GM21367 (cell line): ENCODE data around the gene CTSA.

Experiments
- ATAC-seq: cut with Tn5 transposase; IDR thresholded peaks from one replicate; pipeline ENCODE4 v1.9.1; 2021; ENCODE audit not compliant: unreplicated experiment

The CTSA gene

DNA sequence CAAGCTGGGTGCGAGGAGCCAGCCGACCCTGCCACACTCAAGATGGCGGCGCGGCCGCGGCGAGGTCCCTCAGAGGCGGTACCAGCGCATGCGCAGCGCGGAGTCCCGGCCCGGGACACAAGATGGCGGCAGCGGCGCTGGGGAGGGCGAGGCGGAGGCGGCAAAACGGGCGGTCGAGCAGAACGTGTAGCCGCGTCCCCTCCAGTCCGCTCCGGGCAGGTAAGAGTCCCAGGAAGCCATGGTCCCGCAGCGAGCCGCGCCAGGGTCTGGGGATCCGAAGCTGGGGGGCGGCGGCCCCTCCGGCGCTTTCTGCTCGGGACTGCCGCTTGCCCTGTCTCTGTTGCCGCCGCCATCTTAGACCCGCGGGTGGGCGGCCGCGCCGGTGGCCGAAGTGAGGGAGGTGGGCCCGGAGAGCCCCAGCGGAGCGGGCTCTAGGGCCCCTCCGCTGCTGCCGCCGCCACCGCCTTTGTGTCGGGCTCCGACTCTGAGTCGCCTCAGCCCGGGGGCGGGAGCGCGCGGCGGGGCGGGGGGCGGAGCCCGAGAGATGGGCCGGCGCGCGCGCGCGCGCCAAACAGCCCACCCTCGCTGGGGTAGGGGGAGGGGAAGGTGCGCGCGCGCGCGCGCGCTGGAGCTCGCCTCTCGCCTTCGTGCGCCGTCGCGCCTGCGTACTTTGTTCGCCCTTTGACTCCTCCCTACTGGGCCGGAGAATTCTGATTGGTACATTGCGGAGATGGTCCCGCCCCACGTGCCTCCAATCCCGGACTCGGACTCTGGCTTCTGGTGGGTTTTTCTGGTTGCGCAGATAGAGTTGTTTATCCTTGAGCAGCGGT is 43.7 kb downstream of the CTSA start, which contains the start of gene PCIF1:
TSS of gene PCIF1 (plus strand) at position 98 of the 830 bp plus-strand sequence. CDS start 4,317 bp downstream, outside the sequence.
- peak; percentile 57 for ATAC-seq

DNA sequence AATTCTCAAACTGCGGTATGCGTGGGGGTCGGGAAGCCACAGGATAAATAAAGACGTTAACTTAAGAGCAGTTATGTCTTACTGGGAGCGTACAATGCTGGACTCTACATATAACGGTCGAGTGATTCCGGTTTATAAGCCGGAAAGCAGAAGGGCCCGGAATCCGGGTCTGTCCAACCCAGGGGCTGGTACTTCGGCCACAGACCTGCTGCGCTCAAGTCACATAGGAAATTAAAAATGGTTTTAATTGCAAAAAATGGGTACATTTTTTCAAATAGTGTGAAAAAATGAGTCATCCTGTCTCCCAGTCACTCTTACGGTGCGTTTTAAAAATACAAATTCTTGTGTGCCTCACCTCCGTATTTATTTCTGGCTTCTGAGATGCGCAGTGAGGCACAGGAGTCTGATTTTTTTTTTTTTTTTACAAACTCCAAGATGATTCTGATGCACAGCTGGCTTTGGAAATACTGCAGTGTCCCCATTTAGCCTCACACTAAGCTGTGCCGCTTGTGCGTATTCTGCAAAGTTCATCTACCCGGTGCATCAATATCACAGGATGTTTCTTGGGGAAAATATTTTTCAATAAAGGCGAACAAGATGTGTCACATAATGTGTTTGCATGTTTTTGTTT is 44.4 kb downstream of the CTSA start:
- no peak for ATAC-seq

DNA sequence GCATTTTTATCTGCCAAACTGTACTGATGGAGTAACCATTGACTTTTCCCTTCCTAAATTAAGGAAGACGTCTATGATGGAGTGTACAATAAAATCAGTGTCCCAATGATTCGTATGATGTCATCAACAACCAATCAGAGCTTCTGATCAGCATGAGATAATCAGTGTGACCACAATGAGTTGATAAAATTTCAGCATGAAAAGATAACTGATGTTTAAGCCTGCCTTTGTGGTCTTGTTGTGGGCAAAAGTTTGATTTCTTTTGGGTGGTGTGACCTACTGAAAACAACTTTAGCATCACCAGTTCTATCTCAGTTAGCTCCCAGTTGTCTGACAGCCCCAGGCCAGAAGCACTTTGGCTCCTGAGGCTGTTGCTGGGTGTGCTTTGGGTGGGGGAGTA is 46.6 kb downstream of the CTSA start:
- ATAC-seq, result no peak

DNA sequence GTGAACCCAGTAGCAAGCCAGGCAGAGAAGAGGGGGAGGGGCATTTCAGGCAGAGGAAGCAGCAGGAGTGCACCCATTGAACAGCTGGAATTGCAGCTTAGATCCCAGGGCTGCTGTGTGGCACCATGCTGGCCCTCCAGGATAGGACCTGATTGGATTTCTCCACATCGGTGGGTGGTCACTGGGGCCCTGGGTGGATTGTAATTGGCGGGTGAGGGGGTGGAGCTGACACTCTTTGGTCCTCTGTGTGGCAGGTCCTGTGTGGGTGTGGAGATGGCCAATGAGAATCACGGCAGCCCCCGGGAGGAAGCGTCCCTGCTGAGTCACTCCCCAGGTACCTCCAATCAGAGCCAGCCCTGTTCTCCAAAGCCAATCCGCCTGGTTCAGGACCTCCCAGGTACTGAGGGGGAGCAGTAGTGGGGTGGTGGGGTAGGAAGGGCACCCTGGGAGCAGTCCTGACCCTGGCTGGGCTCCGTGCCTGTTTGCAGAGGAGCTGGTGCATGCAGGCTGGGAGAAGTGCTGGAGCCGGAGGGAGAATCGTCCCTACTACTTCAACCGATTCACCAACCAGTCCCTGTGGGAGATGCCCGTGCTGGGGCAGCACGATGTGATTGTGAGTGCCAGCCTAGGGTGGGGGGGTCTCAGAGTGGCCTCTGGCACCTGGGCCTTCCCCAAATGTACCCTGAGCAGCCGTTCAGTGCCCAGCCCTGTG is 47.7 kb downstream of the CTSA start:
- no peak for ATAC-seq

DNA sequence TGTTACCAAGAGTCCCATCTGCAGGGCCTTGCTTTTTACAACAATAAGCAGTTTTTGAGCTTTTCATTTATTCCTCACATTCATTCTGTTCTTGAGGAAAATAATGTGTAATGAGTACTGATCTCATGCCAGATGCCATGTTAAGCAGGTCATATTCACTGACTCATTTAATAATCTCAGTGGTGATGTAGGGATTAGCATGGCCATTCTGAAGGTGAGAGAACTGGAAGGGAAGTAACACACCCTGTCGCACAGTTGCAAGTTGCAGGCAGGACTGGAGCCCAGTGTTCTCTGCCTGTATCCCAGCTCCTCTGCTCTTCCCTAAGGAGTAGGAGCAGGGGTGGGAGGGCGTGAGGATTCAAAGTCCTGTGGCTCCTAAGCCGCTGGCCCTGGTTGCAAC is 48.9 kb downstream of the CTSA start:
- no peak for ATAC-seq

DNA sequence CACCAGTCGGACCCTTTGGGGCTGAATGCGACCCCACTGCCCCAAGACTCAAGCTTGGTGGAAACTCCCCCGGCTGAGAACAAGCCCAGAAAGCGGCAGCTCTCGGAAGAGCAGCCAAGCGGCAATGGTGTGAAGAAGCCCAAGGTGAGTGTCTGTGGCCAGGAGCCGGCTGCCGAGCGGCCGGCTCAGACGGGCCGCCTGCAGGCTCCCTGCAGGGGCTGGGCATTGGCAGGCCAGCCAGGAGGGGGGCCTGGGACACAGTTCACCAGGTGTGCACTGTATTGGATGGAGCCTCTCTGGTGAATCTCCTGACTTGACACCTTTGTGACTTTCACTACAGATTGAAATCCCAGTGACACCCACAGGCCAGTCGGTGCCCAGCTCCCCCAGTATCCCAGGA is 49.3 kb downstream of the CTSA start:
- no peak for ATAC-seq

DNA sequence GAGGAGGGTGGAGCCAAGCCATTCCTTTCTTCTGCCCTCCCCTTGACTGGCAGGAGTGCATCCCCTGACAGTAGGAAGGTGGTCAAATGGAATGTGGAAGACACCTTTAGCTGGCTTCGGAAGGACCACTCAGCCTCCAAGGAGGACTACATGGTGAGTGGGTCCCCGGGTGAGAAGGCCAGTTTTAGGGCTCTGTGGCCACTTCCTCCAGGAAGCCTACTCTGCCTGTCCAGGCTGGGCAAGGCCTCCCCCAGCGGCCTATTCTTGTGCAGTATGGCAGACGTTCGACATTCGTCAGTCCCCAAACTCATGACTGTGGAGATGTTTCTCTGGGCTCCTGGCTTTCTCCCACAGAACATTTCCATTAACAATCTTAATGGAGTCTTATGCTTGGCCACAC is 52.5 kb downstream of the CTSA start:
- ATAC-seq, result no peak

DNA sequence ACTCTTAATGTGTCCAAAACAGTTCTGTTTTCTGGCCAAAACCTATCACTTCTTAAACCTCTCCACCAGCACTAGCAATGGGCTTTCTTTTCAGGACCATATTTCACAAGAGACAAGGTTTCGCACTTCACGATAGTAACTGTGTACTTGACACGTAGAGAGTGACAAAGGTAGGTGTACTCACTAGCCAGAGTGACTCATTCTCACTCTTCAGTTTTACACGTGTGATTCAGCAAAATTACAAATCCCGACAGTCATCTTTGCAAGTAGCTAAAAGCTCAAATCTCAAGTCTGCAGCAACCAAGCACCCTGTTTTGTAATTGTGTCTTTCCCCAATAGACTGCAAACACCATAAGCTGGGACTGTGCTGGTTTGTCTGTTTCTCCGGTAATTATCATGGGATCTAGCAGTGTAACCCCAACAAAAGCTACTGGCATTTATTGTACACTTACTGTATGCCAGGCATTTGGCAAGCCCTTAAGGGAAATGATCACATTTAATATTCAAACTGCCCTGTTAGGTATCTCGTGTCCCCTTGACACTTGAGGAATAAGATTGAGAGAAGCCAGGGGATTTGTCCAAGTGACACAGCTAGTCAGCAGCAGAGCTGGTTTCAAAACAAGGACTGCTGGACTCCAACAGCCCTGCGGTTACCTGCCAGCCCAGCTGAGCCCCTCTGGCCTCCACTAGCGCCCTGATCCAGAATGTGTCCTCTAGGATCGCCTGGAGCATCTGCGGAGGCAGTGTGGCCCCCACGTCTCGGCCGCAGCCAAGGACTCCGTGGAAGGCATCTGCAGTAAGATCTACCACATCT is 53.2 kb downstream of the CTSA start:
- ATAC-seq, result no peak

DNA sequence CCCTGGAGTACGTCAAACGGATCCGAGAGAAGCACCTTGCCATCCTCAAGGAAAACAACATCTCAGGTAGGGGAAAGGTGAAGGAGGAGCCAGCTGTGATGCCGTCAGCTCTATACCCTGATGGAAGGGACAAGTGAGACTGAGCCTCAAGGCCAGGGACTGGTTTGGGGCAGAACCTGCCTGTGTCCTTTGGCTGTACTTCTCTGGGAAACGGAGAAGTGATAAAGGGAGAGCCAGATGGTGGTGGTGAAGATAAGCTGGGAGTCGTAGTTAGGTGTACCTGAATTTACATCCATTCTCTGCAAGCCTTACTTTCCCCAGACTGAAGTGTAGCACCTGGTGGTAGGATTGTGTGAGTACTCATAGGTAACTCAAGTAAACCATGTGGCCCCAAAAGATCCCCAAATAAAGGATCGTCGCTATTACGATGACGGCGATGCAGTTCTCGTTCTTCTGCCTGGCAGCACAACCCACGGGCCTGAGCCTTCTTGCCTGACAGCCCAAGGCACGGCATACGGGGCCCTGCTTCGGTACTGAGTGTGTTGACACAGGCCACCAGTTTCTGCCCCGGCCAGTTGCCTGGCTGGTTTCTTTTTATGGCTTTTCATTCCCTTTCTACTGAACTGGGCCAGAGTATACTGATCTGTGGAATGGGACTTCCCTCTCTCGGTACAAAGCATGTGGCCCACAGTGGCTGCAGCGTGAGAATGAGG is 54.0 kb downstream of the CTSA start:
- ATAC-seq, result no peak

DNA sequence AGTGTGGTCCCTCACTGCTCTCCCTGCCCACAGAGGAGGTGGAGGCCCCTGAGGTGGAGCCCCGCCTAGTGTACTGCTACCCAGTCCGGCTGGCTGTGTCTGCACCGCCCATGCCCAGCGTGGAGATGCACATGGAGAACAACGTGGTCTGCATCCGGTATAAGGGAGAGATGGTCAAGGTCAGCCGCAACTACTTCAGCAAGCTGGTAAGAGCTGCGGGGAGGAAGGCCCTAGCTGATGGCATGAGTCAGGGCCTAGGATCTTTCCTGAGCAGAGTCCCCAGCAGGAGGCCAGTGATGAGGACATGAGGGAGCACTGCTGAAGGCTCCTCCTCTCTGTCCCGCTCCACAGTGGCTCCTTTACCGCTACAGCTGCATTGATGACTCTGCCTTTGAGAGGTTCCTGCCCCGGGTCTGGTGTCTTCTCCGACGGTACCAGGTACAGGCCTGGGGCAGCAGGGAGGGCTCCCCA is 54.6 kb downstream of the CTSA start:
- ATAC-seq, result no peak

DNA sequence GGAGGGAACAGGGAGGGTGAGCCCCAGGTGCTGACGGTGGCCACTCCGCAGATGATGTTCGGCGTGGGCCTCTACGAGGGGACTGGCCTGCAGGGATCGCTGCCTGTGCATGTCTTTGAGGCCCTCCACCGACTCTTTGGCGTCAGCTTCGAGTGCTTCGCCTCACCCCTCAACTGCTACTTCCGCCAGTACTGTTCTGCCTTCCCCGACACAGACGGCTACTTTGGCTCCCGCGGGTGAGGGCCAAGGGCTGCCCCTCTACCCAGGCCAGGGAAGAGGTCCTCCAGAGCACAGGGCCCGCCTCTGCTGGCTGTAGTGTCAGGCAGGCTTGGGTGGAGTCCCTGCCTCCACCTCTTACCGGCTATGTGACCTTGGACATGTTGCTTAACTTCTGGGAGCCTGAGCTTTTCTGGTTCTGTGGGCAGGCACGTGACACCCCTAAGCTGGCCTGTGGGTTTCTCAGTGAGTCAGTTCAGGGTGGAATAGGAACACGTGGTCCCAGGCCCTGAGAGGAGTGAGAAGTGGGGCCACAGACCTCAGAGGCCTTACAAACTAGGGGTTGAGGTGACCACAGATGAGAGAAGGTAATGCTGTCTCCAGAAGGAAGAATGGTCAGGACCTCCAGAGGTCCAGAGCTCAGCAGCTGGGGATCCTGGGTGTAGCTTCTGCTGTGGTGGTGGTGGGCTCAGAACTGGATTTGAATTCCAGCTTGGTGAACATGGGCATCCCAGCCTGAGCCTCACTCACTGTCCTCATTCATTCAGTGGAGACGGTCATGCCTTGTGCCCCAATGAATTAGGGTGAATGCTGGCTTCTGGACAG is 55.2 kb downstream of the CTSA start:
- ATAC-seq, result no peak

DNA sequence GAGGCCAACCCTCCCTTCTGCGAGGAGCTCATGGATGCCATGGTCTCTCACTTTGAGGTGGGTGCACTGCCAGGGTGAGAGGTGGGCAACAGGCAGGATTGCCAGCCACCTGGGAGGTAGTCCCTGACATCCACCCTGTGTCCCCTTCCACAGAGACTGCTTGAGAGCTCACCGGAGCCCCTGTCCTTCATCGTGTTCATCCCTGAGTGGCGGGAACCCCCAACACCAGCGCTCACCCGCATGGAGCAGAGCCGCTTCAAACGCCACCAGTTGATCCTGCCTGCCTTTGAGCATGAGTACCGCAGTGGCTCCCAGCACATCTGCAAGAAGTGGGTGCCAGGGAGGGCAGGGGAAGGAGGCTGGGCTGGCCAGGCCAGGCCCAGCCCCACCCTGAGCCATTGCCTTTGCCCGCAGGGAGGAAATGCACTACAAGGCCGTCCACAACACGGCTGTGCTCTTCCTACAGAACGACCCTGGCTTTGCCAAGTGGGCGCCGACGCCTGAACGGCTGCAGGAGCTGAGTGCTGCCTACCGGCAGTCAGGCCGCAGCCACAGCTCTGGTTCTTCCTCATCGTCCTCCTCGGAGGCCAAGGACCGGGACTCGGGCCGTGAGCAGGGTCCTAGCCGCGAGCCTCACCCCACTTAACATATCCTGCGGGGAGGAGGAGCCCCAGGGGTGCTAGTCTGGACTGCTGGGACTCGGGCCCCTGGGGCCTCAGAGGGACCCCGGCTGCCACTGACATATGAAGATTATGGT is 56.2 kb downstream of the CTSA start:
- no peak for ATAC-seq

DNA sequence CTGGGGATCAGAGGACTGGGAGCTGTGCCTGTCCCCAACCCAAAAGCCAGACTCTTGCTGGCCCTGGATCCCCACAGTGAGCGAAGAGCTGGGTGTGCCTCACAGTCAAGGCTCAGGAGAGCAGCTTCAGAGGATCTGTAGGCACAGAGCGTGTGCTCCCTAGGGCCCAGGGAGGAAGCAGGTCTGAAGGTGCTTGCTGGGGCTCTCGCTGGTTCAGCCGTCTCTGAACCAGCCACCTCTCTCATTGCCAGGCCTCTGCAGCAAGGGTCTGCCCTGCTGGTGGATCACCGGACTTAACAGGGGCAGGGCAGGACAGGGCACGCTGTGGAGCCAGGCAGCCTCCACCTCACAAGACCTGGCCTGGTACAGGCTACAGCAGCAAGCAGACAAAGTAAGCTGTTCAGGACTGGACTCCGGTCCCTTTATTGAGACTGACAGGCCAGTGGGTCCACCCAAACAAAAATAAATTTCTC is 57.2 kb downstream of the CTSA start:
- no peak for ATAC-seq
